ENCODE results near the gene FOXL3. TPM values are rescaled to one million over a fixed set of nuclear protein-coding genes. Genes with fewer than 3 reads are reported as not detected.
"Not testable (repeated sequence)": the region's sequence is repeated elsewhere in the genome, so short reads cannot be mapped to it uniquely, and the experiment has no call there.

FOXL3 gene
- total RNA-seq, 6 experiments from 2014 or later: not detected

DNA sequence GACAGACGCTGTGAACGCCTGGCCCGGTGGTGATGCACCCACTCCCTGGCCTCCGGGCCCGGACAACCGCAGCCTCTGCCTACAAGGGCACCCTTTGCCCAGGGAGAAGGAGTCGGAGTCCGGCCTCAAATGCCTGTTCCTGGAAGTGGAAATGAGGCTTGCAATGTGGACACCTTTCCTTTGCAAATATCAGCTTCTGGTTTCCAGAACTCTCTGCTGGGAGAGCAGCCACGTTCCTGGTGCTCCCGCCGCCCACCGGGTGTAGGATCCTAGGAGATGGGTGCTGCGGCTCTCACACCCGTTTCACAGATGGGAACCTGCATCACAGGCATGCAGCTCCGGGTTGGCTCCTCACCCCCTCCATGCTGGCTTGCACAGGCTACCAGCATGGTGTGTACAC, 2.9 kb downstream of the FOXL3 start:
- no peaks in the 10 kb centered on the region for H3K36me3 Mint-ChIP-seq (ENCODE audit: low read depth)
- H3K27me3 Mint-ChIP-seq (ENCODE audit: insufficient read depth): peaks cover 30% of the 10 kb centered on the region
- no peak overlapping the region for H3K4me3 Mint-ChIP-seq
- no peak overlapping the region for H3K27ac Mint-ChIP-seq
- no peaks in the 10 kb centered on the region for H3K4me1 Mint-ChIP-seq (ENCODE audit: low read depth)
- H3K9me3 Mint-ChIP-seq: no peaks in the 10 kb centered on the region
- TF ChIP-seq, protein P1, sequence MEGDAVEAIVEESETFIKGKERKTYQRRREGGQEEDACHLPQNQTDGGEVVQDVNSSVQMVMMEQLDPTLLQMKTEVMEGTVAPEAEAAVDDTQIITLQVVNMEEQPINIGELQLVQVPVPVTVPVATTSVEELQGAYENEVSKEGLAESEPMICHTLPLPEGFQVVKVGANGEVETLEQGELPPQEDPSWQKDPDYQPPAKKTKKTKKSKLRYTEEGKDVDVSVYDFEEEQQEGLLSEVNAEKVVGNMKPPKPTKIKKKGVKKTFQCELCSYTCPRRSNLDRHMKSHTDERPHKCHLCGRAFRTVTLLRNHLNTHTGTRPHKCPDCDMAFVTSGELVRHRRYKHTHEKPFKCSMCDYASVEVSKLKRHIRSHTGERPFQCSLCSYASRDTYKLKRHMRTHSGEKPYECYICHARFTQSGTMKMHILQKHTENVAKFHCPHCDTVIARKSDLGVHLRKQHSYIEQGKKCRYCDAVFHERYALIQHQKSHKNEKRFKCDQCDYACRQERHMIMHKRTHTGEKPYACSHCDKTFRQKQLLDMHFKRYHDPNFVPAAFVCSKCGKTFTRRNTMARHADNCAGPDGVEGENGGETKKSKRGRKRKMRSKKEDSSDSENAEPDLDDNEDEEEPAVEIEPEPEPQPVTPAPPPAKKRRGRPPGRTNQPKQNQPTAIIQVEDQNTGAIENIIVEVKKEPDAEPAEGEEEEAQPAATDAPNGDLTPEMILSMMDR (IDR thresholded peaks at IDR 0.05): no peak
- DNase-seq: no peak

DNA sequence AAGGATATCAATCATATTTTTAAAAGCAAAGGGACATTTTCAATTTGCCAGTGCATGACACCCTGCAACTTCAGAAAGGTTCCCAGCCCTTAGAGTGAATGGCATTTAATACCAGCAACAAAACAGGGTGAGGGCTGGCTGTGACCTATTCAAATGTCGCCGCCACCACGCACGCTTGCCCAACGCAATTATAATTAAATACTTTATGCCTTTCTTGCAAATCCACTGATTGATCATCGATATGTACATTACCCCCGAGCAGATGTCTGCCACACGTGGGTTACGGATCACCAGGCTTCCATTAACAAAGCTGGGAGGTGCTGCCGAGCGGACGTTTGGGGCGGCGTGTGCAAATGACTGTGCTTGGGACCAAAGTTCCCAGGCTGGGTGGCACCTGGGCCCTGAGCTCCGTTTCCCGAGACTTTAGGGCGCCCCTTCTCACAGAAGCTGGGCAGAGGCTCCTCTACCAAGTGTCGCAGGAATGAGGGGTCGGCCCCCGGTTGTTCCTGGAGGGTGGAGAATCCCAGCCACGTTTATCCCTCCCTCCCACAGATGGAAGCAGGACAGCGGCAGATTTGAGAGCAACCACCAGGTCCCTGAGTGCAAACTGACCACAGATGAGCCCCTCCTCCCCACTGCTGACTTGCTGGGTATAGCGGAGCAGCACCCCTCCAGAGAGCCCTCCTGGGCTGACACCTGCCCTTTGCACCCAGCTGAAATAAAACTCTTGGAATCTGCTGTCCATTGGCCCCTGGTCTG, 3.9 kb downstream of the FOXL3 start:
- no peaks in the 10 kb centered on the region for H3K9me3 Mint-ChIP-seq
- H3K36me3 Mint-ChIP-seq (ENCODE audit: low read depth): no peaks in the 10 kb centered on the region
- TF ChIP-seq, protein P1 (IDR thresholded peaks at IDR 0.05): no peak
- no peak overlapping the region for H3K4me3 Mint-ChIP-seq
- H3K27ac Mint-ChIP-seq: no peak overlapping the region
- no peaks in the 10 kb centered on the region for H3K4me1 Mint-ChIP-seq (ENCODE audit: low read depth)
- DNase-seq: no peak
- H3K27me3 Mint-ChIP-seq (ENCODE audit: insufficient read depth): peaks cover 27% of the 10 kb centered on the region

DNA sequence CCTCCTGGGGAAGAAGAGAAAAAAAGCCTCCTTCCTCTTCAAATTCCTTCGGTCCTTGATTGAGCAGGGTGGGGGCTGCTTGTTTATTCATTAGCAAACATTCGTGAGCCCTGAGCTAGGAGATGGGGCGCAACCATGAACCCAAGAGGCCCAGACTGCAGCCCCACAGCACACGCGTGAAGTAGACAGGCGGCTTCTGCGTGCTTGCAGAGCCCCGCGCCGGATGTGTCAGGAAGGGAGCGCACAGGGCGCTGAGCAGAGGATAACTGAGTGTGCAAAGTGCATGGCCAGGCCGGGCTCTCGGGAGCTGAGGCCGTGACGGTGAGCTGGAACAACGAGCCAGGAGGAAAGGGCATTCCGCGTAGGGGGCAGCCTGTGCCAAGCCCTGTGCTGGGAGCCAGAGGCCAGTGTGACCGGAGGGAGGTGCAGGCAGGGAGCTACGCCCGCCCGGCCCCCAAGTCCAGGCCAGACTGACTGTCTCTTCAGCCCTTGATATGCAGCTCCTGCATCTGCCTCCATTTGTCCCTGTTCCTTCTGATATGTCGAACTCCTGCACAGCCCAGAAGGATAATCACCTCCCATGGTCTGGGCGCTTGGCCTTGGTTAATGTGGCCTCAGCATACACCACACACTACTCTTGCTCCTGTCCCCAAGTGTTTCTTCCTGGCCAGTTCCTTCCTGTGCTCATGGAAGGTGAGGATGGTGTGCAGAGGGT, 4.6 kb downstream of the FOXL3 start:
- TF ChIP-seq, protein P1 (IDR thresholded peaks at IDR 0.05): no peak
- no peak for DNase-seq
- H3K36me3 Mint-ChIP-seq (ENCODE audit: low read depth): no peaks in the 10 kb centered on the region
- H3K4me3 Mint-ChIP-seq: no peak overlapping the region
- H3K27ac Mint-ChIP-seq: no peak overlapping the region
- H3K27me3 Mint-ChIP-seq (ENCODE audit: insufficient read depth): peaks cover 23% of the 10 kb centered on the region
- H3K4me1 Mint-ChIP-seq (ENCODE audit: low read depth): no peaks in the 10 kb centered on the region
- H3K9me3 Mint-ChIP-seq: no peaks in the 10 kb centered on the region

DNA sequence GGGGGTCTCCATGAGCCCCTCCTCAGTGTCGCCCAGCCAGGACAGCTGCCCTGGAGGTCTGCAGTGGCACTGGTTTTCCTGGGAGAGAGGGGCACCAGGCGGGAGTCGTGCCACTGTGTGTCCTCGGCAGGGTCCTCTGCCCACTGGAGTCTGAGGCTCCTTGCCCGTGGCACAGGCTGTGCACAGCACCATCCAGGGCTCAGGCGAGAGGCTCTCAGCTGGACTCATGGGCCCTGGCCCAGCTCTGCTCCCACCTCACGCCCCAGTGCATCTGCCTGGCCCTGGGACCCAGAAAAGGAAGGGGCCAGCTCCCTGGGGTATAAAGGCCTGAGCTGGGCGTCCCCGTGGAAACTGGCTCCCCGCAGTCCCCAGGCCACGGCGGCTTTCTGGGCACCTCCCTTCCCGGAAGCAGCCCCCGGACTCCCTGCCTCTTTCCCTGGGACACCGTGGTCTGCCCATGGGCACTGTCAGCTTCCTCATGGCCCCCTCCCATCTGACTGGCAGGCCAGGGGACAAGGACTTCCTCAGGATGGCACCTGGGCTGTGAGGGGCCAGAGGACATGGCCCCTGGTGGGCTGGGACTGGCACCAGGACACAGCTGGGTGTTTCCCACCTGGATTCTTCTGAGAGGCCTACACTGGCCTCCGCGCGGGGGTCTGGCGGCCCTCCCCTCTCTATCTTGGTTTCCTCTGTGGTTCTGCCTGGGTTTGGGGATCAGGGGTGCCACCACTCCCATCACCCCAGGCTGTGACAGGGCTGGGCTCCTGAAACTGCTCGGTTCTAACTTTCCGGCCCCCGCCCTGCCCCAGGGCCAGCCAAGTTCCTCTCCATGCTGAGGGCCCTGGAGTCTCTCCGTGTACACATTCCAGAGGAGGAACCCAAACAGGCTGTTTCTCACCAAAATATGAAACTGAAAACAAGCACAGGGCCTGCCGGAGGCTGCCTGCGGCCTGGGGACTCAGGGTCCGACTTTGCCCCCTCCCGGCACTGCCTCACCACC, 5.5 kb downstream of the FOXL3 start:
- TF ChIP-seq, protein P1 (IDR thresholded peaks at IDR 0.05): no peak
- Mint-ChIP-seq H3K36me3 (ENCODE audit: low read depth) (no peaks in the 10 kb centered on the region), H3K4me1 (ENCODE audit: low read depth) (no peaks in the 10 kb centered on the region), H3K9me3 (no peaks in the 10 kb centered on the region), H3K4me3 (no peak overlapping the region), H3K27me3 (ENCODE audit: insufficient read depth) (peaks cover 23% of the 10 kb centered on the region), H3K27ac (no peak overlapping the region)
- no peak for DNase-seq

DNA sequence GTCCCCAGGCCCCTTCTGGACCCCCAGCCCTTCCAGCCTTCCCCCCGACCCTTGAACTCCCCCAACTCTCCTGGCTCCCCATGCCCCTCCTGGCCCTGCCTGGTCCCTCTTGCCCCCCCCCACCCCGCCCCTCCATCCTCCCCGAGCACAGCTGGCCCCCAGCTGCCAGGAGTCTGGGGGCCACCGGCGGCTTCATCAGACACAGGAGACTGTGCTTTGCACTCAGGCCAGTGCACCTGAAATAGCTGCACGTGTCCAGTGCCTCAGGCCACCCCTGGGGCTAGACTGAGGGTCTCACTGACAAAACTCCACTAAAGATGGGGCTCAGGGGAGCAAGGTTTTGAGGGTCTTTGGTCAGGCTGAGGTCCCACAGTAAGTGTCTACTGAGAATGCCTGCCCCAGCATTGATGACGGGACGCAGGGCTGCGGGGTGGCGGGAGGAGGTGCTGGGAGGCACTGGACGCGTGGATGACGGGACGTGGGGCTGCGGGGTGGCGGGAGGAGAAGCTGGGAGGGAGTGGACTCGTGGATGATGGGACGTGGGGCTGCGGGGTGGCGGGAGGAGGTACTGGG, 6.5 kb downstream of the FOXL3 start:
- TF ChIP-seq, protein P1 (IDR thresholded peaks at IDR 0.05): no peak
- H3K27me3 Mint-ChIP-seq (ENCODE audit: insufficient read depth): peaks cover 25% of the 10 kb centered on the region
- no peak overlapping the region for H3K27ac Mint-ChIP-seq
- no peaks in the 10 kb centered on the region for H3K4me1 Mint-ChIP-seq (ENCODE audit: low read depth)
- H3K9me3 Mint-ChIP-seq: no peaks in the 10 kb centered on the region
- DNase-seq: no peak
- no peak overlapping the region for H3K4me3 Mint-ChIP-seq
- no peaks in the 10 kb centered on the region for H3K36me3 Mint-ChIP-seq (ENCODE audit: low read depth)

DNA sequence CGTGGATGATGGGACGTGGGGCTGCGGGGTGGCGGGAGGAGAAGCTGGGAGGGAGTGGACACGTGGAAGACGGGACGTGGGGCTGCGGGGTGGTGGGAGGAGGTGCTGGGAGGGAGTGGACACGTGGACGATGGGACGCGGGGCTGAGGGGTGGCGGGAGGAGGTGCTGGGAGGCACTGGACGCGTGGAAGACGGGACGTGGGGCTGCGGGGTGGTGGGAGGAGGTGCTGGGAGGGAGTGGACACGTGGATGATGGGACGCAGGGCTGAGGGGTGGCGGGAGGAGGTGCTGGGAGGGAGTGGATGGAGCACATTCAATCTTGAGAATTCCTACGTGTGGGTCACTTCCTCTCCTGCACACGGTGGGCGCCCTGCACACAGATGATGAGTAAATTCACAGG, 7.2 kb downstream of the FOXL3 start:
- not testable (repeated sequence) for H3K27ac Mint-ChIP-seq; H3K36me3 Mint-ChIP-seq (ENCODE audit: low read depth); H3K4me3 Mint-ChIP-seq; H3K4me1 Mint-ChIP-seq (ENCODE audit: low read depth); DNase-seq; H3K9me3 Mint-ChIP-seq
- H3K27me3 Mint-ChIP-seq (ENCODE audit: insufficient read depth): peaks cover 22% of the 10 kb centered on the region
